ENCODE measurements around the gene DEAF1.
A peak's percentile ranks its signal among the peaks of the same experiment; 100 is the strongest.

DNA sequence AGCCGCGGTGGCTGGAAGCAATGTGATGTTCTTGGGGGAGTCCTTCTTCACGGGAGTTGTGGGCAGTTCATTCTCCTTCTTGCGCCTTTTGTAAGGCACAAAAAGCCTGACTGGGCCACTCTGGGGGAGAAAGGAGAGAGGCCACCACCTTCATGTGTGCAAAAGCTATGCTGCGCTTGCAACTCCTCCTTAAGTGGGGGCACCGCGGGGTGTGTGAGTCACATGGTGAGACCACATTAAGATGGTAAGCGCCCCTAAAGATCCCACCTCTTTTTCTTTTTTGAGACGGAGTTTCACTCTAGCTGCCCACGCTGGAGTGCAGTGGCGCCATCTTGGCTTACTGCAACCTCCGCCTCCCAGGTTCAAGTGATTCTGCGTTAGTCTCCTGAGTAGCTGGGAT is 14.1 kb downstream of the DEAF1 start:
- TF ChIP-seq EZH2 (IDR thresholded peaks at IDR 0.05; ENCODE audit: low read depth, unreplicated experiment) (no peak), CREB1 (CRISPR knock-in tag; IDR thresholded peaks at IDR 0.05; ENCODE audit: low read depth) (no peak), POLR2AphosphoS5 (IDR thresholded peaks at IDR 0.05; ENCODE audit: low read depth) (no peak), ZNF331 (CRISPR knock-in tag; IDR thresholded peaks at IDR 0.05; ENCODE audit: low read depth) (no peak), ZNF114 (CRISPR knock-in tag; IDR thresholded peaks at IDR 0.05) (no peak), EZH2phosphoT487 (IDR thresholded peaks at IDR 0.05; ENCODE audit: unreplicated experiment) (no peak), JUNB (IDR thresholded peaks at IDR 0.05; ENCODE audit: unreplicated experiment) (no peak), STAT1 (IDR thresholded peaks at IDR 0.05; ENCODE audit: unreplicated experiment) (no peak)
- TF ChIP-seq, protein P1, sequence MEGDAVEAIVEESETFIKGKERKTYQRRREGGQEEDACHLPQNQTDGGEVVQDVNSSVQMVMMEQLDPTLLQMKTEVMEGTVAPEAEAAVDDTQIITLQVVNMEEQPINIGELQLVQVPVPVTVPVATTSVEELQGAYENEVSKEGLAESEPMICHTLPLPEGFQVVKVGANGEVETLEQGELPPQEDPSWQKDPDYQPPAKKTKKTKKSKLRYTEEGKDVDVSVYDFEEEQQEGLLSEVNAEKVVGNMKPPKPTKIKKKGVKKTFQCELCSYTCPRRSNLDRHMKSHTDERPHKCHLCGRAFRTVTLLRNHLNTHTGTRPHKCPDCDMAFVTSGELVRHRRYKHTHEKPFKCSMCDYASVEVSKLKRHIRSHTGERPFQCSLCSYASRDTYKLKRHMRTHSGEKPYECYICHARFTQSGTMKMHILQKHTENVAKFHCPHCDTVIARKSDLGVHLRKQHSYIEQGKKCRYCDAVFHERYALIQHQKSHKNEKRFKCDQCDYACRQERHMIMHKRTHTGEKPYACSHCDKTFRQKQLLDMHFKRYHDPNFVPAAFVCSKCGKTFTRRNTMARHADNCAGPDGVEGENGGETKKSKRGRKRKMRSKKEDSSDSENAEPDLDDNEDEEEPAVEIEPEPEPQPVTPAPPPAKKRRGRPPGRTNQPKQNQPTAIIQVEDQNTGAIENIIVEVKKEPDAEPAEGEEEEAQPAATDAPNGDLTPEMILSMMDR (conservative IDR thresholded peaks at IDR 0.05; ENCODE audit: low read depth in 2 of 2), result 0 out of 4 replicates have a peak, but pooled peaks of 1 of the 2 experiments have one; percentile 15
- TF ChIP-seq, protein P2, sequence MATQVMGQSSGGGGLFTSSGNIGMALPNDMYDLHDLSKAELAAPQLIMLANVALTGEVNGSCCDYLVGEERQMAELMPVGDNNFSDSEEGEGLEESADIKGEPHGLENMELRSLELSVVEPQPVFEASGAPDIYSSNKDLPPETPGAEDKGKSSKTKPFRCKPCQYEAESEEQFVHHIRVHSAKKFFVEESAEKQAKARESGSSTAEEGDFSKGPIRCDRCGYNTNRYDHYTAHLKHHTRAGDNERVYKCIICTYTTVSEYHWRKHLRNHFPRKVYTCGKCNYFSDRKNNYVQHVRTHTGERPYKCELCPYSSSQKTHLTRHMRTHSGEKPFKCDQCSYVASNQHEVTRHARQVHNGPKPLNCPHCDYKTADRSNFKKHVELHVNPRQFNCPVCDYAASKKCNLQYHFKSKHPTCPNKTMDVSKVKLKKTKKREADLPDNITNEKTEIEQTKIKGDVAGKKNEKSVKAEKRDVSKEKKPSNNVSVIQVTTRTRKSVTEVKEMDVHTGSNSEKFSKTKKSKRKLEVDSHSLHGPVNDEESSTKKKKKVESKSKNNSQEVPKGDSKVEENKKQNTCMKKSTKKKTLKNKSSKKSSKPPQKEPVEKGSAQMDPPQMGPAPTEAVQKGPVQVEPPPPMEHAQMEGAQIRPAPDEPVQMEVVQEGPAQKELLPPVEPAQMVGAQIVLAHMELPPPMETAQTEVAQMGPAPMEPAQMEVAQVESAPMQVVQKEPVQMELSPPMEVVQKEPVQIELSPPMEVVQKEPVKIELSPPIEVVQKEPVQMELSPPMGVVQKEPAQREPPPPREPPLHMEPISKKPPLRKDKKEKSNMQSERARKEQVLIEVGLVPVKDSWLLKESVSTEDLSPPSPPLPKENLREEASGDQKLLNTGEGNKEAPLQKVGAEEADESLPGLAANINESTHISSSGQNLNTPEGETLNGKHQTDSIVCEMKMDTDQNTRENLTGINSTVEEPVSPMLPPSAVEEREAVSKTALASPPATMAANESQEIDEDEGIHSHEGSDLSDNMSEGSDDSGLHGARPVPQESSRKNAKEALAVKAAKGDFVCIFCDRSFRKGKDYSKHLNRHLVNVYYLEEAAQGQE (IDR thresholded peaks at IDR 0.05; ENCODE audit: unreplicated experiment), result no peak
- TF ChIP-seq, protein P3, sequence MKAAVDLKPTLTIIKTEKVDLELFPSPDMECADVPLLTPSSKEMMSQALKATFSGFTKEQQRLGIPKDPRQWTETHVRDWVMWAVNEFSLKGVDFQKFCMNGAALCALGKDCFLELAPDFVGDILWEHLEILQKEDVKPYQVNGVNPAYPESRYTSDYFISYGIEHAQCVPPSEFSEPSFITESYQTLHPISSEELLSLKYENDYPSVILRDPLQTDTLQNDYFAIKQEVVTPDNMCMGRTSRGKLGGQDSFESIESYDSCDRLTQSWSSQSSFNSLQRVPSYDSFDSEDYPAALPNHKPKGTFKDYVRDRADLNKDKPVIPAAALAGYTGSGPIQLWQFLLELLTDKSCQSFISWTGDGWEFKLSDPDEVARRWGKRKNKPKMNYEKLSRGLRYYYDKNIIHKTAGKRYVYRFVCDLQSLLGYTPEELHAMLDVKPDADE (IDR thresholded peaks at IDR 0.05), result no peak

All from GM23338 (cell line).